H9 (cell line): ENCODE data around the gene BSG. TPM values are rescaled to one million over a fixed set of nuclear protein-coding genes. Genes with fewer than 3 reads are reported as not detected.

ENCODE experiments used
- DNase-seq: peaks from one replicate; pipeline ENCODE4 v3.0.0-alpha.2; 2017
- H2AFZ ChIP-seq: one replicate; pipeline ENCODE4 v1.6.1; 2013; ENCODE audit warnings: mild to moderate bottlenecking, low read length, control low read depth, moderate library complexity
- H2AK5ac ChIP-seq: 2 replicates; pipeline ENCODE4 v1.6.1; 2013; ENCODE audit warnings: low read length, control low read depth, mixed read lengths; ENCODE audit not compliant: insufficient read length
- H2BK120ac ChIP-seq: one replicate; pipeline ENCODE4 v1.6.1; 2013; ENCODE audit warnings: low read depth, mild to moderate bottlenecking, low read length, control low read depth, inconsistent platforms; ENCODE audit not compliant: poor library complexity, severe bottlenecking
- H2BK12ac ChIP-seq: 2 replicates; pipeline ENCODE4 v1.6.1; 2013; ENCODE audit warnings: low read length, control low read depth, mixed read lengths, low read depth; ENCODE audit not compliant: insufficient read length
- H2BK15ac ChIP-seq: 2 replicates; pipeline ENCODE4 v1.6.1; 2013; ENCODE audit warnings: low read depth, low read length, control low read depth
- H2BK20ac ChIP-seq: one replicate; pipeline ENCODE4 v1.6.1; 2013; ENCODE audit warnings: low read depth, mild to moderate bottlenecking, low read length, control low read depth, inconsistent platforms; ENCODE audit not compliant: poor library complexity, severe bottlenecking
- H2BK5ac ChIP-seq: 2 replicates; pipeline ENCODE4 v1.6.1; 2013; ENCODE audit warnings: low read length, control low read depth, mixed read lengths; ENCODE audit not compliant: insufficient read length
- H3K14ac ChIP-seq: 2 replicates; pipeline ENCODE4 v1.6.1; 2013; ENCODE audit warnings: low read length, control low read depth; ENCODE audit not compliant: insufficient read depth
- H3K18ac ChIP-seq: 2 replicates; pipeline ENCODE4 v1.6.1; 2013; ENCODE audit warnings: low read depth, mild to moderate bottlenecking, mixed read lengths, low read length, control low read depth; ENCODE audit not compliant: insufficient read length
- H3K23ac ChIP-seq: 2 replicates; pipeline ENCODE4 v1.6.1; 2013; ENCODE audit warnings: low read length, control low read depth, mixed read lengths, low read depth; ENCODE audit not compliant: insufficient read length
- H3K23me2 ChIP-seq: 2 replicates; pipeline ENCODE4 v1.6.1; 2013; ENCODE audit warnings: low read depth, mild to moderate bottlenecking, mixed read lengths, low read length, control low read depth; ENCODE audit not compliant: insufficient read length, poor library complexity, severe bottlenecking
- H3K27ac ChIP-seq: 2 replicates; pipeline ENCODE4 v1.5.1; 2013; ENCODE audit warnings: low read length, control low read depth, mixed read lengths, low read depth; ENCODE audit not compliant: insufficient read length
- H3K27me3 ChIP-seq: 2 replicates; pipeline ENCODE4 v1.6.1; 2013; ENCODE audit warnings: low read length, control low read depth, inconsistent platforms; ENCODE audit not compliant: insufficient read depth
- H3K4ac ChIP-seq: 2 replicates; pipeline ENCODE4 v1.6.1; 2013; ENCODE audit warnings: low read depth, mild to moderate bottlenecking, control low read depth, inconsistent platforms, low read length, moderate library complexity
- H3K4me1 ChIP-seq: 2 replicates; pipeline ENCODE4 v1.6.1; 2013; ENCODE audit warnings: low read length, control low read depth, inconsistent platforms; ENCODE audit not compliant: insufficient read depth
- H3K4me2 ChIP-seq: 2 replicates; pipeline ENCODE4 v1.6.1; 2013; ENCODE audit warnings: low read length, control low read depth, mixed read lengths; ENCODE audit not compliant: insufficient read length, insufficient read depth
- H3K56ac ChIP-seq: 2 replicates; pipeline ENCODE4 v1.6.1; 2013; ENCODE audit warnings: low read depth, mild to moderate bottlenecking, mixed read lengths, low read length, control low read depth; ENCODE audit not compliant: insufficient read length
- H3K79me1 ChIP-seq: 2 replicates; pipeline ENCODE4 v1.6.1; 2013; ENCODE audit warnings: low read depth, mild to moderate bottlenecking, moderate library complexity, low read length, control low read depth, inconsistent platforms; ENCODE audit not compliant: insufficient read depth, poor library complexity, severe bottlenecking
- H3K79me2 ChIP-seq: 2 replicates; pipeline ENCODE4 v1.6.1; 2013; ENCODE audit warnings: low read length, control low read depth, inconsistent platforms; ENCODE audit not compliant: insufficient read depth
- H3K9ac ChIP-seq: 2 replicates; pipeline ENCODE4 v1.6.1; 2013; ENCODE audit warnings: low read length, control low read depth, mixed read lengths; ENCODE audit not compliant: insufficient read length; ENCODE audit errors: extremely low read depth
- H3K9me3 ChIP-seq: one replicate; pipeline ENCODE4 v1.6.1; 2013; ENCODE audit warnings: low read depth, low read length, inconsistent platforms; ENCODE audit not compliant: control insufficient read depth
- H3T11ph ChIP-seq: one replicate; pipeline ENCODE4 v1.6.1; 2013; ENCODE audit warnings: mild to moderate bottlenecking, low read length, control low read depth, inconsistent platforms
- H4K20me1 ChIP-seq: one replicate; pipeline ENCODE4 v1.6.1; 2013; ENCODE audit not compliant: control insufficient read depth, insufficient read length, insufficient read depth
- H4K5ac ChIP-seq: 2 replicates; pipeline ENCODE4 v1.6.1; 2013; ENCODE audit warnings: low read depth, mild to moderate bottlenecking, mixed read lengths, low read length, control low read depth; ENCODE audit not compliant: insufficient read length
- H4K8ac ChIP-seq: replicated peaks from 2 replicates; pipeline ENCODE4 v1.6.1; 2013; ENCODE audit warnings: low read length, control low read depth, mixed read lengths, low read depth; ENCODE audit not compliant: insufficient read length
- H4K91ac ChIP-seq: 2 replicates; pipeline ENCODE4 v1.6.1; 2013; ENCODE audit warnings: low read depth, mild to moderate bottlenecking, moderate library complexity, mixed read lengths, low read length, control low read depth; ENCODE audit not compliant: insufficient read length
- H3K27ac Mint-ChIP-seq, 3 experiments: 2 replicates in 2 of 3; 3 replicates in 1 of 3; pipeline ENCODE4 v1.8.0; 2020 to 2021; ENCODE audit warnings: mixed read lengths in 3 of 3, mild to moderate bottlenecking in 1 of 3, moderate library complexity in 1 of 3
- H3K27me3 Mint-ChIP-seq: 2 replicates; pipeline ENCODE4 v1.8.0; 2021; ENCODE audit warnings: low read depth, mild to moderate bottlenecking, moderate library complexity, mixed read lengths
- H3K36me3 Mint-ChIP-seq, 3 experiments: 2 replicates in 2 of 3; 3 replicates in 1 of 3; pipeline ENCODE4 v1.8.0; 2020 to 2021; ENCODE audit warnings: low read depth in 3 of 3, mixed read lengths in 3 of 3; ENCODE audit not compliant: insufficient read depth in 1 of 3
- H3K4me1 Mint-ChIP-seq, 2 experiments: 2 replicates each; pipeline ENCODE4 v1.8.0; 2020; ENCODE audit warnings: mixed read lengths in 2 of 2
- H3K4me3 Mint-ChIP-seq, 2 experiments: 2 replicates in 1 of 2; 3 replicates in 1 of 2; pipeline ENCODE4 v1.8.0; 2020 to 2021; ENCODE audit warnings: mild to moderate bottlenecking in 2 of 2, mixed read lengths in 2 of 2, moderate library complexity in 1 of 2
- H3K9me3 Mint-ChIP-seq, 2 experiments: 2 replicates in 1 of 2; 3 replicates in 1 of 2; pipeline ENCODE4 v1.8.0; 2020; ENCODE audit warnings: mild to moderate bottlenecking in 2 of 2, mixed read lengths in 2 of 2, moderate library complexity in 1 of 2
- CTCF ChIP-seq: fragments of 200-600 bp; sonication (generic); conservative IDR thresholded peaks from 3 replicates; pipeline ENCODE4 v1.8.0; 2021; ENCODE audit warnings: antibody characterized with exemption, mild to moderate bottlenecking
- WGBS: extraction: QIAGEN DNeasy Blood & Tissue Kit; methylation state at CpG from one replicate; pipeline ENCODE4 v1.1.7; 2013; ENCODE audit warnings: missing lambda C conversion rate, low lambda C conversion rate, mixed read lengths; ENCODE audit not compliant: insufficient read length; ENCODE audit errors: extremely low coverage; 5-methylcytosine and 5-hydroxymethylcytosine counted together
- total RNA-seq: library from RNA; stranded (reverse); gene quantifications from 2 replicates; pipeline ENCODE4 v1.2.1, GENCODE V29; 2021

BSG gene
- total RNA-seq, 1 experiment from 2014 or later = 715 TPM

- Histone ChIP-seq H4K91ac (no peak overlapping the region), H3K79me2 (no peaks in the 10 kb centered on the region), H4K8ac (no peak overlapping the region), H3K4ac (no peak overlapping the region), H3K27ac (no peak overlapping the region), H3K18ac (no peak overlapping the region), H3K14ac (no peak overlapping the region), H3K9me3 (no peaks in the 10 kb centered on the region), H3K4me1 (no peaks in the 10 kb centered on the region), H2BK120ac (no peak overlapping the region), H2BK5ac (no peak overlapping the region), H3K23me2 (no peaks in the 10 kb centered on the region), H4K20me1 (no peaks in the 10 kb centered on the region), H3K23ac (no peak overlapping the region), H2AK5ac (no peak overlapping the region), H3K9ac (no peak overlapping the region), H2BK15ac (no peak overlapping the region), H2BK20ac (no peak overlapping the region), H3T11ph (no peak overlapping the region), H2BK12ac (no peak overlapping the region), H2AFZ (no peak overlapping the region), H3K56ac (no peak overlapping the region), H3K27me3 (no peaks in the 10 kb centered on the region), H3K79me1 (no peaks in the 10 kb centered on the region), H4K5ac (no peak overlapping the region), H3K4me2 (no peak overlapping the region)
- peaks cover 20% of the 10 kb centered on the region for H3K27me3 Mint-ChIP-seq
- H3K4me3 Mint-ChIP-seq = no peak overlapping the region
- peaks cover 2 to 6% of the 10 kb centered on the region in 2 experiments; a peak in 1 of 4 replicates for H3K4me1 Mint-ChIP-seq
- no peaks in the 10 kb centered on the region; a peak in 1 of 5 replicates for H3K9me3 Mint-ChIP-seq
- TF ChIP-seq CTCF = no peak
- H3K36me3 Mint-ChIP-seq = no peaks in the 10 kb centered on the region
- no CpG with 5 or more reads among the region's 52 CpGs for WGBS
- peak; percentile 29 for DNase-seq
- no peak overlapping the region for H3K27ac Mint-ChIP-seq
Observed at GRCh38 chr19:548886-549830, 23.2 kb upstream of the BSG start.
